Fibroblast of villous mesenchyme (primary cell): ENCODE data around the gene TAF10. TPM values are rescaled to one million over a fixed set of nuclear protein-coding genes. Genes with fewer than 3 reads are reported as not detected.

ENCODE experiments used
- DNase-seq: peaks from one replicate; pipeline ENCODE4 v3.0.0-alpha.2; 2010; ENCODE audit warnings: low read depth
- H3K4me3 ChIP-seq: 2 replicates; pipeline ENCODE4 v1.5.1; 2011; ENCODE audit warnings: low read depth, mild to moderate bottlenecking, low read length
- CTCF ChIP-seq: IDR thresholded peaks from 2 replicates; pipeline ENCODE4 v1.5.1; 2012; ENCODE audit warnings: low read depth, mild to moderate bottlenecking, low read length; ENCODE audit not compliant: insufficient read depth
- total RNA-seq: library from RNA; depleted of rRNA; stranded (reverse); fragments of >200 nt; gene quantifications from 2 replicates; pipeline ENCODE4 v1.2.3, GENCODE V29; 2012

TAF10 gene
- total RNA-seq, 1 donor: 28.9 TPM

GRCh38 chr11:6655790-6656583 is 44.0 kb upstream of the TAF10 start, which contains the start of gene DCHS1:
Gene DCHS1, minus strand, starts transcription at chr11:6655809. Its CDS starts 14,196 bp downstream, at chr11:6641613.
- TF ChIP-seq CTCF: no peak
- peak within 1 kb of the TSS; percentile 65 for H3K4me3 ChIP-seq
- DNase-seq: no peak

GRCh38 chr11:6655020-6655789 is 43.2 kb upstream of the TAF10 start:
- no peak for DNase-seq
- TF ChIP-seq CTCF: no peak
- H3K4me3 ChIP-seq: peak overlapping the region; percentile 62

GRCh38 chr11:6654281-6655019 is 42.4 kb upstream of the TAF10 start:
- peak overlapping the region; percentile 62 for H3K4me3 ChIP-seq
- TF ChIP-seq CTCF: no peak

GRCh38 chr11:6653656-6654055 is 41.6 kb upstream of the TAF10 start:
- no peak for DNase-seq
- no peak for TF ChIP-seq CTCF

More at GRCh38 chr11:6654281-6655019, 42.4 kb upstream of the TAF10 start:
- no peak for DNase-seq

GRCh38 chr11:6653097-6653496 is 41.1 kb upstream of the TAF10 start:
- no peak for DNase-seq
- no peak overlapping the region for H3K4me3 ChIP-seq
- TF ChIP-seq CTCF: no peak

More at GRCh38 chr11:6653656-6654055, 41.6 kb upstream of the TAF10 start:
- H3K4me3 ChIP-seq: no peak overlapping the region

GRCh38 chr11:6652182-6652581 is 40.2 kb upstream of the TAF10 start:
- no peak for TF ChIP-seq CTCF
- no peak overlapping the region for H3K4me3 ChIP-seq
- no peak for DNase-seq
